ENCODE data around the gene SPATA13.

Gene SPATA13

DNA sequence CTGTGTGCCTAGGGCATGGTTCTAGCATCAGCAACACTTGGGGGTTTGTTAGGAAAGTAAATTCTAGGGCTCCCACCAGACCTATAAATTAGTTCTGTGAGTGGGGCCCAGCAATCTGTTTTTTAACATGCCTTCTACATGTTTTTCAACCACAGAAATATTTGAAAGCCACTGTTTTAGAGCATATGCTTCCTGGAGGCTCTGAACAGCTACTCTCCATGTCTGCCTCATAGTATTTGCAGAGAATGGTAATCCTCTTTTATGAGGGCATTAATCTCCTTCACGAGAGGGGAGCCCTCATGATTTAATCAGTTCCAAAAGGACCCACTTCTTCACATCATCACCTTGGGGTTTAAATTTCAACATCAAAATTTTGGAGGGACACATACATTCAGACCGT, 6.0 kb downstream of the SPATA13 start:
- Histone ChIP-seq H3K4me3 (ENCODE audit: insufficient read depth, low read depth, low read length) (no peak overlapping the region), H3K4me1 (ENCODE audit: control insufficient read depth, insufficient read depth, low read length) (peaks cover 16% of the 10 kb centered on the region), H3K36me3 (ENCODE audit: control insufficient read depth, insufficient read depth, low read length) (no peaks in the 10 kb centered on the region), H3K9me3 (ENCODE audit: control insufficient read depth, low read length) (no peaks in the 10 kb centered on the region), H3K27me3 (ENCODE audit: control insufficient read depth, insufficient read depth, low read length, poor library complexity, severe bottlenecking) (peaks cover 8% of the 10 kb centered on the region), H3K27ac (ENCODE audit: insufficient read depth, low read depth, low read length, poor library complexity, severe bottlenecking) (no peak overlapping the region)
- 88 to 93% methylated on average over 2 of the region's 2 CpGs for WGBS, 2 experiments

DNA sequence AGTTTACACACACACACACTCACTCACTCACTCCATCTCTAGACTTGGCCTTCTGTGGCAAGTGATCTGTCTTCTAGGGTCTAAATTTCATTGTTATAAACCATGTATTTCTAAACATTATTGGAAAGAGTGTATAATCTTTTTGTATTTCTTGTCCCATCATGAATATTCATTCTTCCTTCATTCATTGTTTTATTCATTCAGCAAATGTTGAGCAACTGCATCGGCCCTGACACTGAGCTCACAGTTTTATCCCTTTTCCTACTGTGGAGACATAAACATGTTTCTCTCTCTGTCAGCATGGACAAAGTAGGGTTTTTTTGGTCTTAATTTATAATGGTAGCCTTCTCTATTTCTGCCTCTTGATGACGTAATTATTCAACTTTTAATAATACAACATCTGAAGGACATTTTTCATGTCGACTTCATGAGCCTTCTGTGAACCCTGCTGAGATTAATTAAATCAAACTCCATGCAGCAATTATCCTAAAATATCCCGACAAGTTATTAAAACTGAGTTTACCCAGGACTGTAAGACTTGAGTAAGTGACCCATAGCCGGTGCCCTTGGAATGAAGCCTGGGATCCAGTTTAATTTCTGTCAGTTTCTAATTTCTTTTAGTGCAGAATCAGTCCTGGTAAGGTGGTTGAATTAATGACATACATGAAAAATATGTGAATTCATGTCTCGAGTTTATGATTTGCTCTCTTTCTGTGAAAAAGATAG, 7.3 kb downstream of the SPATA13 start:
- Histone ChIP-seq H3K27ac (ENCODE audit: insufficient read depth, low read depth, low read length, poor library complexity, severe bottlenecking) (peak overlapping the region; percentile 12), H3K27me3 (ENCODE audit: control insufficient read depth, insufficient read depth, low read length, poor library complexity, severe bottlenecking) (no peaks in the 10 kb centered on the region), H3K36me3 (ENCODE audit: control insufficient read depth, insufficient read depth, low read length) (no peaks in the 10 kb centered on the region), H3K4me1 (ENCODE audit: control insufficient read depth, insufficient read depth, low read length) (peaks cover 6% of the 10 kb centered on the region), H3K9me3 (ENCODE audit: control insufficient read depth, low read length) (no peaks in the 10 kb centered on the region), H3K4me3 (ENCODE audit: insufficient read depth, low read depth, low read length) (no peak overlapping the region)
- 91 to 93% methylated on average over 6 of the region's 6 CpGs for WGBS, 2 experiments

DNA sequence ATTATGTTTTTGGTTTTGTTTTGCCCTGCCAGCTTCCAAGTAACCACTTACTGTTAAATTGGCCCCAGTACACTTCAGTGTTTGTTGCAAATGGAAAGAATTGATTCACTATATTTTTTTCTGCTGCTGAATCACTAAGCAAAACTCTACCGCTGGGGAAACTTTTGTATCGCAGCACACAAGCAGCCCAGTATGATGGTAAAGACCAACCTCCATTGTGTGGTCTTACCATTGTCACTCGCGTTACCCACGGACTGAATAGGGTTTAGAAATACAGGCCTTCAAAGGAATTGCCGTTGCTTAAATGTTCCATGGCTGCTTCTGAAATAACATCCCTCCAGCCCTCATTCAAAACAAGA, 7.9 kb downstream of the SPATA13 start:
- Histone ChIP-seq H3K36me3 (ENCODE audit: control insufficient read depth, insufficient read depth, low read length) (no peaks in the 10 kb centered on the region), H3K4me1 (ENCODE audit: control insufficient read depth, insufficient read depth, low read length) (peaks cover 6% of the 10 kb centered on the region), H3K9me3 (ENCODE audit: control insufficient read depth, low read length) (no peaks in the 10 kb centered on the region), H3K4me3 (ENCODE audit: insufficient read depth, low read depth, low read length) (no peak overlapping the region), H3K27ac (ENCODE audit: insufficient read depth, low read depth, low read length, poor library complexity, severe bottlenecking) (peak overlapping the region; percentile 12), H3K27me3 (ENCODE audit: control insufficient read depth, insufficient read depth, low read length, poor library complexity, severe bottlenecking) (no peaks in the 10 kb centered on the region)
- WGBS, 2 experiments: 18 to 27% methylated on average over 5 to 6 of the region's 6 CpGs

DNA sequence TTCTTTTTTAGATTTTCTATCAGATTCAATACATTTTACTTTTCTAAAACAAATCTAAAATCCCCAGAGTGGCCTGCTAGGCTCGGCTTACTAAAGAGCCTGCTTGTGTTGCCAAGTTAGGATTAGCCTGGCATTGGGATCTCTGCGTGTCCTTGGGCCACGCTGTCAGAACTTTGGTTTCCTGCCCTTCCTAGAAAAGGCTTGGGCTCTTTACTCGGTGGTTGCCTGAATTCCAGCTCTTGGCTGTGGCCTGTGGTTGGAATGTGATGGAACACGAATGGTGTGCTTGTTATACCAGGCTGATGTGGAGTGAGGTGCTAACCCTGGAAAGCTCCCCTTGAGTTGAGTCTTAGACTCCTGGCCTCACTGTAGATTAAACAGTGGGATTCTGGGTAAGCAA, 8.5 kb downstream of the SPATA13 start:
- 89 to 90% methylated on average over 5 of the region's 5 CpGs for WGBS, 2 experiments

DNA sequence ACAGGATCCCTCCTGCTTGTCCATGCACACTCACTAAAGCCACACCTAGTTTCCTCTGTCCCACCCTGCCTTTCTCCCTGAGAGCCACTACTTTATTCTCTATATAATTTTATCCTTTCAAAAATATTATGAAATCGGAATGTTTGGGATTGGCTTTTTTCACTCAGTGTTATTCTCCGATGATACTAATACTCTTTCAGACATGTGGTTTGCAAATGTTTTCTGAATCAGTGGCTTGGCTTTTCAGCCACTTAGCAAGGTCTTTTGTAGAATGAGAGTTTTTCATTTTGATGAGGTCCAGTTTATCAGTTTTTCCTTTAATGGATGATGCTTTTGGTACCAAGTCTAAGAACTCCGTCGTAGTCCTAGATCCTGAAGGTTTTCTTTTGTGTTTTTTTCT, 11.6 kb downstream of the SPATA13 start:
- peaks cover 11% of the 10 kb centered on the region for H3K4me1 ChIP-seq (ENCODE audit: control insufficient read depth, insufficient read depth, low read length)
- WGBS, 2 experiments: 93 to 95% methylated on average over 3 to 4 of the region's 4 CpGs
- H3K4me3 ChIP-seq (ENCODE audit: insufficient read depth, low read depth, low read length): no peak overlapping the region
- no peaks in the 10 kb centered on the region for H3K27me3 ChIP-seq (ENCODE audit: control insufficient read depth, insufficient read depth, low read length, poor library complexity, severe bottlenecking)
- no peak overlapping the region for H3K27ac ChIP-seq (ENCODE audit: insufficient read depth, low read depth, low read length, poor library complexity, severe bottlenecking)
- no peaks in the 10 kb centered on the region for H3K36me3 ChIP-seq (ENCODE audit: control insufficient read depth, insufficient read depth, low read length)
- no peaks in the 10 kb centered on the region for H3K9me3 ChIP-seq (ENCODE audit: control insufficient read depth, low read length)

More for the DNA sequence above, 8.5 kb downstream of the SPATA13 start:
- no peaks in the 10 kb centered on the region for H3K36me3 ChIP-seq (ENCODE audit: control insufficient read depth, insufficient read depth, low read length)
- H3K27me3 ChIP-seq (ENCODE audit: control insufficient read depth, insufficient read depth, low read length, poor library complexity, severe bottlenecking): no peaks in the 10 kb centered on the region
- H3K4me3 ChIP-seq (ENCODE audit: insufficient read depth, low read depth, low read length): no peak overlapping the region
- H3K4me1 ChIP-seq (ENCODE audit: control insufficient read depth, insufficient read depth, low read length): peaks cover 6% of the 10 kb centered on the region
- H3K27ac ChIP-seq (ENCODE audit: insufficient read depth, low read depth, low read length, poor library complexity, severe bottlenecking): no peak overlapping the region
- no peaks in the 10 kb centered on the region for H3K9me3 ChIP-seq (ENCODE audit: control insufficient read depth, low read length)

DNA sequence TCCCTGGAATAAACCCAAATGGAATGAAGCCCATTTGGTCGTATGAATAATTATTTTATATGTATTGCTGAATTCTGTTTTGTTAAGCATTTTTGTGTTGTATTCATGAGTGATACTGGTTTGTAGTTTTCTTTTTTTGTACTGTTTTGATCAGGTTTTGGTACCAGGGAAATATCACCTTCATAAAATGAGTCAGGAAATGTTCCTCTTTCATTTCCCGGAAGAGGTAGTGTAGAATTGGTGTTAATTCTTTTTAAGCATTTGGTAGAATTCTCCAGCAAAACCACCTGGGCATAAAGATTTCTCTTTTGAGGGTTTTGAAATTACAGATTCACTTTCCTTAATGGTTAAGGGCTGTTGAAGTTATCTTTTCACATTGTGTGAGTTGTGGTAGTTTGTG, 13.3 kb downstream of the SPATA13 start:
- peaks cover 6% of the 10 kb centered on the region for H3K4me1 ChIP-seq (ENCODE audit: control insufficient read depth, insufficient read depth, low read length)
- no peaks in the 10 kb centered on the region for H3K27me3 ChIP-seq (ENCODE audit: control insufficient read depth, insufficient read depth, low read length, poor library complexity, severe bottlenecking)
- H3K36me3 ChIP-seq (ENCODE audit: control insufficient read depth, insufficient read depth, low read length): no peaks in the 10 kb centered on the region
- H3K9me3 ChIP-seq (ENCODE audit: control insufficient read depth, low read length): no peaks in the 10 kb centered on the region
- 85 to 100% methylated on average over 2 of the region's 2 CpGs for WGBS, 2 experiments
- no peak overlapping the region for H3K27ac ChIP-seq (ENCODE audit: insufficient read depth, low read depth, low read length, poor library complexity, severe bottlenecking)
- H3K4me3 ChIP-seq (ENCODE audit: insufficient read depth, low read depth, low read length): no peak overlapping the region

DNA sequence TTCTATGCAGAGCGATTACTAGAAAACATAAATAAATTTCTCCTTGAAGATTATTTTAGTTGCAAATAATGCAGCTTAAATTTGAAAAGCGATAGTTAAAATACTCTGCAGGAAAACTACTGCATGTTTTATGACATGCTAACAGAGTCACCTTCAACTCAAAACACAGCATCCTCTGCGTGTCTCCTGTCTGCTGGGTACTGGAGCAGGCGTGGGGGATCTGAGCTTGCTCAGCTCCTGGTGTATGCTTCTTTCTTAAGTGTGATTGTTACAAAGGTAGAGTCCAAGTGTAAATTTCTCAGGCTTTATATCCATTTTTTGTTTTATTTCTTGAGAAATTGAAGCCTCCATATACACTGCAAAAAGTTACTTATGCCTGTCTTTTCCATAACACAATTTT, 15.3 kb downstream of the SPATA13 start:
- no peaks in the 10 kb centered on the region for H3K9me3 ChIP-seq (ENCODE audit: control insufficient read depth, low read length)
- peaks cover 6% of the 10 kb centered on the region for H3K4me1 ChIP-seq (ENCODE audit: control insufficient read depth, insufficient read depth, low read length)
- H3K27ac ChIP-seq (ENCODE audit: insufficient read depth, low read depth, low read length, poor library complexity, severe bottlenecking): no peak overlapping the region
- no peak overlapping the region for H3K4me3 ChIP-seq (ENCODE audit: insufficient read depth, low read depth, low read length)
- no peaks in the 10 kb centered on the region for H3K36me3 ChIP-seq (ENCODE audit: control insufficient read depth, insufficient read depth, low read length)
- 90 to 97% methylated on average over 3 of the region's 4 CpGs for WGBS, 2 experiments
- no peaks in the 10 kb centered on the region for H3K27me3 ChIP-seq (ENCODE audit: control insufficient read depth, insufficient read depth, low read length, poor library complexity, severe bottlenecking)

DNA sequence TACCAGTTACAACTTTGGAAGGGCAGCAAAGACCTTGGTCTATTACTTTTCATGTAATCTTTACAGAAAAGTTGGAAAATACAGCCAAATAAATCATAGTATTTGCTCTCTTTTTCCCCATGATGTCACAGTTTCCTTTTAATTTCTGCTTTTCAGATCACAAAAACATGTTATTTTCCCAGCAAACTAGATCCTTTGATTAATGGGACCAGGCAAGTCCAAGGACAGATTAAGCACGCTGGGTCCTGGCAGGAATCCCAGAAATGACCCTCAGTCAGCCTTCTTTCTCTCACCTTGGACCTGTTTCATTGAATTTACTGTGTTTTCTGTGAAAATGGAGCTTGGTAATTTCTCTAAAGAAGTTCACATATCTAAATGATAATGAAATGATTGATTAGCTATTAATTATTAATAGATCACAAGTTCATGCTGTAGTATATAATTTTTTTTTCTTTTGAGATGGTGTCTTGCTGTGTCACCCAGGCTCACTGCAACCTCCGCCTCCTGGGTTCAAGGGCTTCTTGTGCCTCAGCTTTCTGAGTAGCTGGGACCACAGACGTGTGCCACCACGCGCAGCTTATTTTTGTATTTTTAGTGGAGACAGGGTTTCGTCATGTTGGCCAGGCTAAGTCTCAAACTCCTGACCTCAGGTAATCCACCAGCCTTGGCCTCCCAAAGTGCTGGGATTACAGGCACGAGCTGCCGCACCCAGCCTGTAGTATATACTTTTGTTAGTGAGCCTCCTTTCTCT, 16.0 kb downstream of the SPATA13 start:
- Histone ChIP-seq H3K9me3 (ENCODE audit: control insufficient read depth, low read length) (no peaks in the 10 kb centered on the region), H3K27ac (ENCODE audit: insufficient read depth, low read depth, low read length, poor library complexity, severe bottlenecking) (no peak overlapping the region), H3K36me3 (ENCODE audit: control insufficient read depth, insufficient read depth, low read length) (no peaks in the 10 kb centered on the region), H3K4me3 (ENCODE audit: insufficient read depth, low read depth, low read length) (no peak overlapping the region), H3K27me3 (ENCODE audit: control insufficient read depth, insufficient read depth, low read length, poor library complexity, severe bottlenecking) (no peaks in the 10 kb centered on the region), H3K4me1 (ENCODE audit: control insufficient read depth, insufficient read depth, low read length) (peaks cover 6% of the 10 kb centered on the region)
- WGBS, 2 experiments: 90 to 94% methylated on average over 8 of the region's 8 CpGs

DNA sequence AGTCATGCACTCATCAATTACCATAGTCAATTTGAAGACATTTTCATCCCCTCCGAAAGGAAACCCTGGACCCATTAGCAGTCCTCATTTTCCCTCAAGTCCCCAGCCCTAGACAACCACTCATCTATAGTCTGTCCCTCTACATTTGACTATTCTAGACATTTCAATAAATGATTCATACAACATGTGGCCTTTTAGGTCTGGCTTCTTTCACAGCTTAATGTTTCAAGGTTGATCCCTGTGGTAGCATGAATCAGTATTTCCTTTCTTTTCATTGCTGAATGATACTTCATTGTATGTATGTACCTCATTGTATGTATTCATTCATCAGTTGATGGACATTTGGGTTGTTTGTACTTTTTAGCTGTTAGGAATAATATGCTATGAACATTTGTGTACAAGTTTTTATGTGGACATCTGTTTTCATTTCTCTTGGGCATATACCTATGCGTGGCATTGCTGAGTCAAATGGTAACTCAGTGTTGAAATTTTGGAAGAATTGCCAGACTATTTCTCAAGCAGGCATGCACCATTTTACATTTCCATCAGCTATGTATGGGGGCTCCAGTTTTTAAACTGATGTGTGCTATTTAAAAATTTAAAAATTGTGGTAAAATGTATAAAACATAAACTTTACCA, 18.4 kb downstream of the SPATA13 start:
- 90 to 92% methylated on average over 2 of the region's 2 CpGs for WGBS, 2 experiments
- Histone ChIP-seq H3K36me3 (ENCODE audit: control insufficient read depth, insufficient read depth, low read length) (no peaks in the 10 kb centered on the region), H3K27me3 (ENCODE audit: control insufficient read depth, insufficient read depth, low read length, poor library complexity, severe bottlenecking) (no peaks in the 10 kb centered on the region), H3K4me1 (ENCODE audit: control insufficient read depth, insufficient read depth, low read length) (peaks cover 6% of the 10 kb centered on the region), H3K27ac (ENCODE audit: insufficient read depth, low read depth, low read length, poor library complexity, severe bottlenecking) (no peak overlapping the region), H3K9me3 (ENCODE audit: control insufficient read depth, low read length) (no peaks in the 10 kb centered on the region), H3K4me3 (ENCODE audit: insufficient read depth, low read depth, low read length) (no peak overlapping the region)

DNA sequence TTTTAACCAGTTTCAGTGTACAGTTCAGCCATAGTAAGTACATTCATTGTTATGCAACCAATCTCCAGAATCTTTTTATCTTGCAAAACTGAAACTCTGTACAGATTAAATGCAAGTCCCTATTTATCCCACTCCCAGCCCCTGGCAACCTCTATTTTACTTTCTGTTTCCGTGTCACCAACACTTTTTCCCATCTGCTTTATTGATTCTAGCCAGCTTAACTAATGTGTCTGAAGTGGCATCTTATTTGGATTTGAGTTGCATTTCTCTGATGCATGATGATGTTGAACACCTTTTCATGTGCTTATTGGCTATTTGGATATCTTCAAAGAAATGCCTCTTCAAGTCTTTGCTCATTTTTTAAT, 18.9 kb downstream of the SPATA13 start:
- Histone ChIP-seq H3K27me3 (ENCODE audit: control insufficient read depth, insufficient read depth, low read length, poor library complexity, severe bottlenecking) (no peaks in the 10 kb centered on the region), H3K36me3 (ENCODE audit: control insufficient read depth, insufficient read depth, low read length) (no peaks in the 10 kb centered on the region), H3K4me3 (ENCODE audit: insufficient read depth, low read depth, low read length) (no peak overlapping the region), H3K9me3 (ENCODE audit: control insufficient read depth, low read length) (no peaks in the 10 kb centered on the region), H3K4me1 (ENCODE audit: control insufficient read depth, insufficient read depth, low read length) (peaks cover 6% of the 10 kb centered on the region), H3K27ac (ENCODE audit: insufficient read depth, low read depth, low read length, poor library complexity, severe bottlenecking) (no peak overlapping the region)
- WGBS, 2 experiments: 79 to 86% methylated on average over 1 of the region's 1 CpG

All from ectodermal cell (in vitro differentiated cells).